Measurements from ENCODE around the gene MAOA.
"Not testable (repeated sequence)": the region's sequence is repeated elsewhere in the genome, so short reads cannot be mapped to it uniquely, and the experiment has no call there.

MAOA gene

DNA sequence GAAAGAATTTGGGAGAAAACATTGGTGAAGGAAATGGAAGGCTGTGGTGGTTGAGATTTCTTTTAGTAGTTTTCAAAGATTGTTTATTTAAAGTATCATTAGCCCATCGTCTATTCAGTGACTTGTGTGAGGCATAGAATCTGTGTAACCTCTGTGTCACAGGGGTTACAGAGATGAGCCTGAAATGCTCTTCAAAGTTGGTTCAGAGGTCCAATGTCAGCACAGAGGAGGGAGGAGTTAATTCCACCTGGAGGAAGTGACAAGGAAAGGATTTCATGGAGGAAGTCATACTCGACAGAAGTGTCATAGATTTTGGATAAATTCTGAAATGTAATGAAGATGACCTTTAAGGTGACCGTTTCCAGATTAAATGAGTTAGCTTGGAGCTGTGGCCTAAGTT, 8.2 kb downstream of the MAOA start:
- DNase-seq, result no peak

- DNase-seq, result no peak
Measured at GRCh38 chrX:43664708-43665107, 8.6 kb downstream of the MAOA start.

DNA sequence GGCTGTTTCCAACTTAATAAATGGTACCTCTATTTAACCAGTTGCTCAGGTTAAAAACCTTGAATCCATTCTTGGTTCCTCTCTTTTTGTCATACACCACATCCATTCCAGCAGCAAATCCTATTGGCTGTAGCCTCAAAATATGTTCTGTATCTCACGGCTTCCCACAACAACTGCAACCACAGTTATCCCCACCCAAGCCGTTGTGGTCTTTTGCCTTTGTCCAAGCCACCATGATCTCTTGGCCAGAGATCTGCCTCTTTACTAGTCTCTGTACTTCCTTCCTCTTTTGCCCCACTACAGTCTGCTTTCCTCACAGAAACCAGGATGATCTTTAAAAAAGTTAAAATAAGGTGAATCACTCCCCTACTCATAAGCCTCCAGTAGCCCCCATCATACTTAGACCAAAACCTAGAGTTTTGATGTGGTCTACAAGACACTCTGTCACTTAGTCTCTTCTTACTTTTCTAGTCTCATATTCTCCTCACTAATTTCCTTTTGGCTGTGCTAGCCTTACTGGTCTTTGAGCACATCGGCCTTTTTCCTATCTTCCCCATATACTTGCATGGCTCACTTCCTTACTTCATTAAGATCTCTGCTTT, 10.3 kb downstream of the MAOA start:
- no peak for DNase-seq

- not testable (repeated sequence) for DNase-seq
Measured at GRCh38 chrX:43675965-43676628, 20.0 kb downstream of the MAOA start.

GRCh38 chrX:43676971-43677572, 21.0 kb downstream of the MAOA start:
- no peak for DNase-seq

- no peak for DNase-seq
Measured at GRCh38 chrX:43677993-43678392, 21.9 kb downstream of the MAOA start.

DNA sequence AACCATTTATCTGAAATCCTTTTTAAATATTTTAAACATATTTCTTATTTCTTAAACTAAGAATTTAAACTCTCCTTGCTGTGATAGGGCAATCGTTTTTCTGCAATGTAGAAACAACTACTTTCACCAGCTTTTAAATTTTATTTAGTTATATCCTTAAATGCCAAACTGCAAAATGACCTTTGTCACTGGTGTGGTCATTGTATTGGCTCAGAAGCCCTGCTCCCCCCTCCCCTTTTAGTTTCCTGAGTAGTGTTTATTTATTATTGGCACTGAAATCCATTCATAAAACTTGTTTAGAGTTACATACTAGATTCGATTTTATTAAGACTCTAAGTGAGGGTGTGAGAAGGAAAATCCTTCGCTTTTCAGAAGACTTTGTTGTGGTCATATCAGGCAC, 23.0 kb downstream of the MAOA start:
- no peak for DNase-seq

- DNase-seq, result no peak
Measured at GRCh38 chrX:43679778-43680177, 23.7 kb downstream of the MAOA start.

- no peak for DNase-seq
Measured at GRCh38 chrX:43682726-43683125, 26.6 kb downstream of the MAOA start.

- DNase-seq, result no peak
Measured at GRCh38 chrX:43685221-43685620, 29.1 kb downstream of the MAOA start.

DNA sequence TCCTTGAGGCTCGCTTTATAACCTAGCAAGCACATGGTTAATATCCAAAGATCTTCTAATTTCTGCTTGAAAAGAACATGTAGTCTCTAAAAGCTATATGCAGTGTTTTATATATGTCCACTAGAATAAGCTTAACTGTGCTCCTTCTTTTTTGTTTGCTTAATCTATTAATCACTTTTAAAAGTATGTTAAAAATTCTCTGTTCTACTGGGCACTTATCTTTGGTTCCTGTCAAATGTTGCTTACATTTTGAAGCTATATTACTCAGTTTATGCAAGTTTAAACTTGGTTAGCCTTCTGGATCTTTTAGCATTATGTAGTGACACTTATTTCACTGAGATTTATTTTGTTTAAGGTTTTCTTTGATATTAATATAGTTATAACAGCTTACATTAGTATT, 32.5 kb downstream of the MAOA start:
- no peak for DNase-seq

DNA sequence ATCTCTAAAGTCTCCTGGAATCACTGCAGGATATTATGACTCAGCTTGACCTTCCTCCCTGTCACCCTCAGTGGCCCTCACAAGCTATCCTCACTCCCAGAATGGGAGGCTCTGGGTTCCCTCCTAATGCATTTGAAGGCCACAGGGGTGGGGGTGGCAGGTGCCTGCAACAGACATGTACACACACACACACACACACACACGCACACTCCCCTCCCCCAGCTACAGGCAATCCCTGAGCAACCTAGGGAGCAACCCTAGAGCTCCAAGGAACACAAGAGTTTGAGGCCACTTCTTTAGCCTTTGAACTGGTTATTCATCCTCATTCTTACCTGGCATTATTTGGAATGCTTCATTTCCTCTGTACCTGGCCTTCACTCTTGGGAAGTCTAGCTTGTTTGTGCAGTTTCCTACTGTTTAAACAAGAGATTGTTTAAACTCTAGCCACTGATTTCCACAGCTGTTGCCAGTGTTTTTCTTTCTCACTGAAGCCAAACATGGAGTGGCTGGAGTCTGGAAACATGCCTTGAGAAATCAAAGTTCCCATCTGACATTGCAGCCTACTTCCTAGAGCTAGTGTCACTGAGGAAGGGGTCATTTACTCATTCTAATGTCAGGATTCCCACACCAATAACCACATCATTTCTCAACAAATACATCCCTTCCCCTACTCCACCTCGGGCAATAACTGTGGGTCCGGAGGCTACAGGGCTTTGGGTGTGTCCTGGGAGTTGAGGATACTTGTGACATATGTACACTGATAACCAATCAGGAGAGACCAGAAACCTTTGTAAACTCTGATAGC, 37.7 kb downstream of the MAOA start:
- DNase-seq, result peak; percentile 0 to 3

DNA sequence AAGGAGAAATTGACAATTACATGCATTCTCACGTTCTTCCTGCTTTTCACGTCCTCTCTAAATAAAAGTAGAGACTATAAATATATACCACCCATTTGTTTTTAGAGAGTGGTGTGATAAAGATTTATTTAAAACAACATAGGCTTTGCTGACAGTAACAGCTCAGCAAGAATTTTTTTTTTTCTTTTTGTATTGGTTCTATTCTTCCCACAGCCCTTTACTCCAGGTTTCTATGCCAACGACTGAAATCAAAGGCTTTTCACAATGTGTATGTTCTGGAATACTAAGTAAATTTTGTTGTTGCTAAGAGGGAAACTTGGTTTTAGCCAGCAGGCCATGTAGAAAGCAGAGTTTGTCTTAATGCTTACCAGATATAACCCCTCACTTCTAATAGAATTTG, 43.4 kb downstream of the MAOA start:
- no peak for DNase-seq

DNA sequence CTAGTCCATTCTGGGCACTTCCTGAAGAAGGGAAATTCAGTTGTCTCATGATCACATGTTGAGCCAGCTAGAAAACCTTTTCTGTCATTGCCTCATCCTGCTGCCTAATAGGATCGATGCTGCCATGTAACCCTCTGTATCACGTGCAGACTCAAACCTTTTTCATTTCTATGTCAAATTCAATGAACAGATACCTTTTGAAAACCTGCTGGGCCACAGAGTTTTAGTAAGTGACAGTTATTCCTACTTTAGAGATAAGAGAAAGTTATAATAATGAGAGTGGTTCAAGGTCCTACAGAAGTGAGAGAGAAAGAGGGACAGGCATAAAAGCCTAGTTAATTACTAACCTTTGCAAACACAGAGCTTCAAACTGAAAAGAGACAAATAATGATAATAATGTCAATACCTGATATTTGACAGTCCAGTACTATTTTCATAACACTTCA, 46.0 kb downstream of the MAOA start:
- DNase-seq, result no peak

DNA sequence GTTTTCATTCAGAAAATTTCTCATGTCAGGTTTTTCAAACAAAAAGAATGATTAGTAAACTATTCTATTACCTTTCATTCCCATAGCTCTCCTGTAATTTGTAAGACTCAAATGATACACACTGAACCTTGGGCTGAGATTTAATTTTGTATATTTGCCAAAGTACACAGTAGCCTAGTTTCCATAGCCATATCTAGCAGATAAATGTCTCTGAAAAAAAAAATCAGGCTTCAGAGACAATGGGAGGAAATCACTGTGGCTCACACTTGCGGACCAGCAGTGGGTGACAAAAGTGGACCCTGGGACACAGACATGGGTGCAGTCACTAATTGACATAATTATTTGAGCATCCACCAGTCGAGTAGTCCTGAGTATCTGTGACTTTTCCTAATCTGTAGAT, 46.6 kb downstream of the MAOA start:
- DNase-seq, result no peak

DNA sequence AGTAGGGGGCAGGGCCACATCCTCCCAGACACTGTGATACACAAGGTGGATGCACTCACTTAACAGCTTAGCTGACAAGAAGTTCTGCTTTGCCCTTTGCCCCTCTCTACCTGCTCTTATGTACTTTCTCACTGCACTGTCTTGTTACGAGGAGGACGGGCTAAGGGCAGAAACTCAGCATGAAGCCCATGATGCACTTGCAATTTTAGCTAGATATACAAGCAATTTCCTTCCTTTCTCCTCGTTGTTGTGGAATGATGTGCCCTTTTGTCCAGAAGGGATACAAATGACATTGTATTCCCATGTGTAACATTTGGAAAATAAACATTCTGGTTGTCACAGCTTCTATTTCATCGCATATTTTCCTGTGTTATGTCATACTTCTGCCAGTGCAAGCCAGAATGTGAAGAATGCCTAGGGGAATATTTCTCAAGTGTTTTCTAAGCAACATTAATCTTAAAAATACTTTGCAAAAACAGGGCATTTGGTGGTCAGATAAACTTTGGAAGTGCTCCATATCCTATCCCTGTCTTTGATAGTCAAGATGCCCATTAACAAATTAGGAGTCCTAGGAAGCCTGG, 47.2 kb downstream of the MAOA start:
- no peak for DNase-seq

GRCh38 chrX:43706786-43707370, 50.8 kb downstream of the MAOA start:
- DNase-seq, result no peak

GRCh38 chrX:43707812-43708548, 51.9 kb downstream of the MAOA start:
- DNase-seq, result no peak

GRCh38 chrX:43716144-43716543, 60.0 kb downstream of the MAOA start:
- DNase-seq, result no peak

DNA sequence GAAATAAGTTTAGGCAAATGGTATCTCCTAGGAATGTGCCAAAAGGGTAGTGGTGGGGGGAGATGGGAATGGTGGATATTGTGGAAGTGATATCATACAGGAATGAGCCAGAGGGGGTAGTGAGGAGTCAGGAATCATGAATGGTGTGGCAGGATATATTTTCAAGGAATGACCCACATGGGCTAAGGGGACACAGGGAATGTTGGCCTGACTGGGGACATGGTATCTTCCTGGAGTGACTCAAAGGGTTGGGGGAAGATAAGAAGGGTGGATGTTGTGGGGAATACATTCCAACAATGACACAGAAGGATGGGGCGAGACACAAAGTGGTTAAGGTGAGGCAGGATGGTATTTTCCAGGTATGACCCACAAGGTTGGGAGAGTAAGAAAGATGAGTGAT, 60.6 kb downstream of the MAOA start:
- no peak for DNase-seq

GRCh38 chrX:43717161-43717560, 61.1 kb downstream of the MAOA start:
- no peak for DNase-seq

- no peak for DNase-seq
Measured at GRCh38 chrX:43718081-43718480, 62.0 kb downstream of the MAOA start.
